Glomerular visceral epithelial cell (primary cell): ENCODE measurements around the gene ELP5.

ENCODE experiments used
- DNase-seq: peaks from one replicate; pipeline ENCODE4 v3.0.0-alpha.2; 2016; ENCODE audit errors: extremely low spot score

The ELP5 gene

GRCh38 chr17:7284911-7285310 lies 32.9 kb downstream of the ELP5 start:
- DNase-seq: no peak

DNA sequence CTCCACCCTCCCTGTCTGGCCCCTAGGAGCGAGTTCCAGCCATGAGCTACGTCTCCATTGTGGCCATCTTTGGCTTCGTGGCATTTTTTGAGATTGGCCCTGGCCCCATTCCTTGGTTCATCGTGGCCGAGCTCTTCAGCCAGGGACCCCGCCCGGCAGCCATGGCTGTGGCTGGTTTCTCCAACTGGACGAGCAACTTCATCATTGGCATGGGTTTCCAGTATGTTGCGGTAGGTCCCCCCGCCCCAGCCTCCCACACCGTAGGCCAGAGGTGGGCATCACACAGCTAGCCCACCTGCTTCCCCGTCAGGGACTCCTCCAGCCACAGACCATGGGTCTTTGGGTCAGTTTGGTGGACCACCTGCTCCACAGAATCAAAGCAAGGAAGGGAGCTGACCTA lies 33.7 kb downstream of the ELP5 start:
- DNase-seq: no peak

DNA sequence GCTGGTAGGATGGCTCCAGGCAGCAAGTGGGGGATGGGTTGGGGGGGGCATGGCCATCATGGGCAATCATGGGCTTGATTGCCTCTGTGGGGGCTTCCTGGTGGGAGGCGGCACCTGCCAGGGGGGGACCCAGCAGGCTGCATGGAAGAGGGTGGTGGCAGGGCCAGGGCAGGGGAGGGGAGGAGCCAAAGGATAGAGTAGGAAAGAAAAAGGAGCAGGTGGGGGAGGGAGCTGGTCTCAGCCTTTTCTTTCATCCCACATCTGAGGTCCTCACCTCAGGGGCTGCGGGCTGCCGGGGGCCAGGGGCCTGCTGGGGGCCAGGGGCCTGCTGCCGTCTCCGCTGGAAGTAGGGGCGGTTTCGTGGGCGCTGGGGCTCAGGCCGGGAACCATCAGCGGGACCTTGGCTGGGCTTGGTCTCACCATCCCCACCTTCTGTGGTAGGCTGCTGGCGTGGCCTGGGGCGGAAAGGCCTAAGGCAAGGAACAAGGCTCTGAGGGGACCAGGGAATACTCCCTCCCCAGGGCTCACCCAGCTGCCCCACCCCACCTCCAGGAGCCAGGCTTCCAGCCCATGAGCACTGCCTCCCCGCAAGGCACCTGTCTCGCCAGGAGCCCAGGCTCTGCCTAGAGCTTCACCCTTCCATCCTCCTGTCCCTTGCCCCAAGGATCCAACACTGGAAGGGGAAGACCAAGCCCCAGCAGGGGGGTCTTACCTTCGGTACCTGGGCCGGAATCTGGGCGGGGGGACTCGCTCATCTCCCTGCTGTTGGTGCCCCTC lies 37.4 kb downstream of the ELP5 start:
- no peak for DNase-seq

DNA sequence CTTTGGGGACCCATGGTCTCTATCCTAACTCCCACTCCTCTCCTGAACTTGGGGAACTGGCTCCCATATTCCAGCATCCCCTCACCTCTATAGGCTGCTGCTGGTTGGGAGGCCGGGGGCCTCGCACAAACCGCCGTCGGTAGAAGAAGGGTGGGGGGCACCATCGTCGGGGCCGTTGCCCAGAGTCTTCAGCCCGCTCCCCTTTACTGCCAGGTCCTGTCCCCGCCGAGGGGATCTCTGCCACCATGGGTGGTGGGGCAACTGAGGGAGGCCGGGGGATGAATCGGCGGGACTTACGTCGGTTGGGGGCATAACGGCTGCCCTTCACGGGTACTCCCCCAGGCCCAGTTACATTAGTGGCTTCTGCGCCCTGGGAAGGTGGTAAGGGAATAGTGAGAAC lies 38.2 kb downstream of the ELP5 start:
- no peak for DNase-seq

GRCh38 chr17:7290685-7291084 lies 38.7 kb downstream of the ELP5 start:
- no peak for DNase-seq

- no peak for DNase-seq
Measured at GRCh38 chr17:7292194-7292593, 40.2 kb downstream of the ELP5 start.

DNA sequence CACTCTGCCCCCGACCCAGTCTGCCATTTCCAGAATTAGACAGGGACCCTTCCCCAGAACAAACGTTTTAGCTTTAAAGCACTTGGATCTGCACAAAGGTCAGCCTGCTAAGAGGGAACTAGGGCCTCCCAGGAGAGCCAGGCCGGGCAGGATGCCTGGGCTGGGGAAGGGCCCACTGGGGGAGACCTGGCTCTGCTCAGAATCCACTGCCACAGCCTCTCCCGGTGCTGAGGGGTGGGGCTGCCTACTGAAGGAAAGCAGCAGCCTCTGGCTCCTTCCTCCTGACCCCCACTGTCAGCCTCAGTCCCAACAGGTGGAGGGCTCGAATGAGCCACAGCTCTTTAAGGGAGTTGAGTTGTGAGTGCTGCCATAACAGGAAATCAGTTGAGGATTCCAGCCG lies 40.7 kb downstream of the ELP5 start:
- DNase-seq: no peak

- DNase-seq: peak; percentile 66
Measured at GRCh38 chr17:7293159-7293558, 41.1 kb downstream of the ELP5 start.

DNA sequence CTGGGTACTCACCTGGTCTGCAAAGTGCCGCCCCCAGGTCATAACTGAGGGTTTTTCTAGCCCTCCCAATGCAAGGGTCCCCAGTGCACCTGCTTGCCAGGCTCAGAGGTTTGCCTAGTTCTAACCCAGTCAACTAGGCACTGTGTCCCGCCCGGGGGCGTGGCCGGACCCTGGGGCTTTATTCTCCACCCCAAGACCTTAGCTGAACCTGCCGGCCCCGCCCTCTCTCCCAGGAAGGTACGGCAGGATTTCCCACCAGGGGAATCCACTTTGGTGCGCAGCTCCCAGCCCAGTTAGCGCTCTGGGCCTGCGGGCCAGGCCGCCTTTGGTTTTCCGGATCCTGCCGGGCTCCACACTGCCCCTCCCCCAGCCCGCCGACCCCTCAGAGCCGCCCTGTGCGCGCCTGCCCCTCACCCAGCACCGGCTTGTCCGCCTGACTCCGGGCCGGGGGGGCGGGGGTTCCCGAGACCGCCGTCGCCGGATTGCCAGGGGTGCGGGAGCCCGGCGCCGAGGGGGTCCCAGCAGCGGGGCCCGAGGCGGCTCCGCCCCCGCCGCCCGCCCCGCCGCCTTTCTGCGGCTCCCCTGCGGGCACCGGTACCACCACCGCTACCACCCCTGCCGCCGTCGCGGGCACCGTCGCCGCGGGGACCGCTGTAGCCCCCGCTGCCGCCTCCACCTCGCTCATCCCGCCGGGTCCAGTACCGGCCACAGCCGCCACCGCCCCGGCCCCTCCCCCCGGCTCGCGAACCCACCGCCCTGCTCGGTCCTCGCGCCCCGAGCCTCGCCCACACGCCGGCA lies 42.0 kb downstream of the ELP5 start:
- DNase-seq: no peak

DNA sequence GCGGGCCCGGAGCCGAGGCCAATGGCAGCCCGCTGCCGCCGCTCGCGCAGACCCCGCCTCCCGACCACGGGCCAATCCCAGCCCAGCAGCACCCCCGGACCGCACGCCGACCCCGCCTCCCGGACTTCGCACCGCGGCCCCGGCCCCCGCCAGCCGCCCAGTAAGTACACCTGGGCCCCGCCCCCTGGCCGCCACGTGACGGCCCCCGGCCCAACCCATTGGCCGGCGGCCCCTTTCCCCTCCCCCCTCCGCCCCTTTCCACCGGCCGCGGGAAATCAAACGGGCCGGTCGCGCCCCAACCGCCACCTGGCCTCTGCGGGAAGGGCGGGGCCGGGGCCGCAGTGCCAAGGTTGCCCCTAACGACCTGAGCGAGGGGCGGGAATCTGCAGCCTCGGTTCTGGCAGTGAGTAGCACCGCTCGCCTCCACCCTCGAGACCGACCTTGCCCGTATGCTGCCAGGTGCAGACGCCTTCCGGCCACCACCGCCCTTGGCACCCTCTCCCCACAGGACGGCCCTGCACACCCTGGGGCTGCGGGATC lies 42.7 kb downstream of the ELP5 start, which contains the start of gene YBX2:
Gene YBX2 (minus strand): TSS at position 26 of the 540 bp plus-strand sequence. CDS start 139 bp downstream, outside the sequence.
- peak; percentile 48 for DNase-seq

DNA sequence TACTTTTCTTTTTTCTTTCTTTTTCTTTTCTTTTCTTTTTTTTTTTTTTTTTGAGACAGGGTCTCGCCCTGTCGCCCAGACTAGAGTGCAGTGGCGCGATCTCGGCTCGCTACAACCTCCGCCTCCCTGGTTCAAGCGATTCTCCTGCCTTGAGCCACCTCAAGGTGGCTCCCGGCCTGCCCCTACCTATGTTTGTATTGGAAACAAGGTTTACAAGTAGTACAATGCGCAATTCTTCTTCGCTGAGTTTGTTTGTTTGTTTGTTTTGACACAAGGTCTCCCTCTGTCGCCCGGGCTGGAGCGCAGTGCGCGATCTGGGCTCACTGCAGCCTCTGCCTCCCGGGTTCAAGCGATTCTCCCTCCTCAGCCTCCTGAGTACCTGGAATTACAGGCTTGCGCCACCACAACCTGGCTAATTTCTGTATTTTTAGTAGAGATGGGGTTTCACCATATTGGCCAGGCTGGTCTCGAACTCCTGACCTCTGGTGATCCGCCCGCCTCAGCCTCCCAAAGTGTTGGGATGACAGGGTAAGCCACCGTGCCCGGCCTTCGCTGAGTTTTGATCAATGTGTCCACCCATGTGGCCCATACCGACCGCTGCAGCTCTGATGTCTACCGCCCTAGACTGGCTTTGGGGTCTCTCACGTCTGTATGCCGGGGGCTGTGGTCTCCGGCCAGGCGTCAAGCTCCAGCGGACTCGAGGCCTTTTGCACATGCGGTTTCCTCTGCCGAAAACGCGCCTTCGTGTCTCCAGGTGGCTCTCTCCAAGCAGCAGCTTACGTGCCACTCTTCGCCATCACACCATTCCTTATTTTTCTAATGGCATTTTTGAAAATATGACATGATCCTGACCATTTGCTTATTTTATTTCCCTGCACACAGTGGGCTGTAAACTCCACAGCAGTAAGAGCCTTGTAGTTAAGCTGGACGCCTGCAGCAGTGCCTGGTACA lies 43.5 kb downstream of the ELP5 start:
- no peak for DNase-seq

DNA sequence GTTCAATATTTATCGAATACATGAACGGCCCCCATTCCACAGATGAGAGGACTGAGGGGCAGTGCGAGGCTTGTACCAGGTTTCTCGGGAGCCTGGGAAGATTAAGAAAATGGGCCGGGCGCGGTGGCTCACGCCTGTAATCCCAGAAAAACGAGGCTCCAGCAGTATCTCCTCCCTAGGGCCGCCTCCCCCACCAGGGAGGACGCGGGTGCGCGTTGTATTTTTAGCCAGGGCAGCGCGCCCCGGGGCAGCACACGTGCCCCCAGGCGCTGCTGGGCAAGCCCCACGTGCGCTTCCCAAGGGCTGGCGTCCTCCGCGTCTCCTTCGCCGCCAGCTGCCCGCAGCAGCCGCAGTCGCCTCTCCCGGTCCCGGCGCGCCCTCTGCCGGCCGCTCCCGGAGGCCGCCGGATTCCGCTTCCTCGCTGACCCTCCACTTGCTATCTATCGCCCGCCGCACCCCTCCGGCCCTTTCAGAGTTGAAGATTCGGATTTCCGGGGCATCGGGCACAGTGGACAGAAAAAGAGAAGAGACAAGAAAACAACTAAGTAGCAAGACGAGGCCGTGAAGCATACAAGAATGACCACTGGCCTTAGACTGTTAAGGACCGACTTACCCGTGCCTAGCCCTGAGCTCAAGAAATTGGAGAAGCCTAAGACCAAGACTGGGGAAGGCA lies 44.3 kb downstream of the ELP5 start:
- DNase-seq: peak; percentile 86

GRCh38 chr17:7304179-7304578 lies 52.2 kb downstream of the ELP5 start:
- DNase-seq: no peak

- peak; percentile 100 for DNase-seq
Measured at GRCh38 chr17:7306911-7307685, 55.1 kb downstream of the ELP5 start, which contains the start of gene EIF5A. EIF5A (plus strand) TSS chr17:7307628; CDS start chr17:7309636, 2,008 bp downstream.

DNA sequence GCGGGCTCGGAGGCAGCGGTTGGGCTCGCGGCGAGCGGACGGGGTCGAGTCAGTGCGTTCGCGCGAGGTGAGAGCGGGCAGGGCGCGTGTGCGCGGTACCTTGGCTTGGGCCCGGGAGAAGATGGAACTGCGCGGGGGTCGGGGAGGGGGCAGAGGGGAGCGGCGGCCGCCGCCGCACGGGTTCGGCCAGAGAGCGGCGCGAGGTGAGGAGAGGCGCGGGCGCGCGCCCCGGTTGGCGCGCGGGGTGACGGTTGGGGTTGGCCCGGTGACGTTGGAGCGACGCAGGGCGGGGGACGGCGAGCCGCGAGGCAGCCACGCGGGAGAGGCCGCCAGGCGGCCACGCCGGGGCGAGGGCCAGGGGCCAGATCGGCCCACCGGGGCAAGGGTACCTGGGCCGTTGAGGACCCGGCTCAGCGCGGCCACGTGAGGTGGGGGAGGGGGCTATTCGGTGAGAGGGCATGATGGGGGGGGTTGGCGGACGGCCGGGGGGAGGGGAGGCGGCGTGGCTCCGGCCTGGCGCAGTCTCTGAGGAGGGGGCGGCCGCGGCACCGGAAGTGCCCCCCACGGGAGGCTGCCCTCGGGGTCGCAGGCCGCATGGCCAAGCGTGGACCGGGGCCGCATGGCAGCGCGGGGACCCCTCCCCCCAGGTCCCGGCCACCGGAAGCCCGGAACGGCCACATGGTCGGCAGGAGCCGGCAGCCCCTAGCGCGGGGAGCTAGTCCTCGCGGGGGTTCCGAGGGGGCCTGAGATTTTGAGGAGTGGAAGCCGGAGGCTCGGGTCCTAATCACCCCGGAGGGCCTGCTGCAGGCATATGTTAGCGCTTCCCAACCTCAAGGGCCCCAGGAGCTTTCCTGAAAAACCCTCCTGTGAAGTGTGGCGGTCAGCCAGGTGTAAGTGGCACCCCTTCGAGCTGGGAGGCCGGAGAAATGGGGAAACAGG lies 55.9 kb downstream of the ELP5 start:
- DNase-seq: peak; percentile 32

- peak; percentile 82 for DNase-seq
Measured at GRCh38 chr17:7308625-7309433, 56.8 kb downstream of the ELP5 start.
